D721Med (cell line): ENCODE results near the gene TNFRSF13B.

Experiments used
- DNase-seq: peaks from one replicate; pipeline ENCODE4 v3.0.0; 2011; ENCODE audit warnings: low spot score; ENCODE audit not compliant: insufficient read length
- FAIRE-seq: peaks from 2 replicates; lab custom pipeline; 2011; peaks lifted over from hg19 to GRCh38; lab: Jason Lieb, UNC
- CTCF ChIP-seq: IDR thresholded peaks from 2 replicates; pipeline ENCODE4 v1.5.1; 2012; ENCODE audit warnings: mild to moderate bottlenecking, control low read depth; ENCODE audit not compliant: insufficient read depth; ENCODE audit errors: missing control alignments

The TNFRSF13B gene

GRCh38 chr17:16953841-16954240 is 18.1 kb downstream of the TNFRSF13B start:
- FAIRE-seq (no peak), DNase-seq (no peak)
- TF ChIP-seq CTCF = no peak

- FAIRE-seq = no peak
- no peak for DNase-seq
Measured at GRCh38 chr17:16953347-16953746, 18.6 kb downstream of the TNFRSF13B start.

GRCh38 chr17:16952401-16952800 is 19.5 kb downstream of the TNFRSF13B start:
- FAIRE-seq = no peak
- no peak for DNase-seq
- no peak for TF ChIP-seq CTCF

More at GRCh38 chr17:16953347-16953746, 18.6 kb downstream of the TNFRSF13B start:
- TF ChIP-seq CTCF = no peak

GRCh38 chr17:16950488-16950887 is 21.4 kb downstream of the TNFRSF13B start:
- FAIRE-seq = no peak
- no peak for DNase-seq
- TF ChIP-seq CTCF = no peak

GRCh38 chr17:16948587-16949376 is 23.1 kb downstream of the TNFRSF13B start:
- no peak for TF ChIP-seq CTCF
- no peak for DNase-seq
- no peak for FAIRE-seq

- DNase-seq = no peak
- TF ChIP-seq CTCF = no peak
- no peak for FAIRE-seq
Measured at GRCh38 chr17:16947470-16947869, 24.4 kb downstream of the TNFRSF13B start.

GRCh38 chr17:16945663-16946218 is 26.2 kb downstream of the TNFRSF13B start:
- DNase-seq (no peak), FAIRE-seq (no peak)
- TF ChIP-seq CTCF = no peak
